Activated T-cell treated with anti-CD3 and anti-CD28 coated beads, Interleukin-2, amount 50 U/mL, for 48 hours (primary cell): ENCODE results near the gene PTPRT.
"Not testable (repeated sequence)": the region's sequence is repeated elsewhere in the genome, so short reads cannot be mapped to it uniquely, and the experiment has no call there.

Source experiments
- DNase-seq, 2 experiments: peaks; one replicate each; pipeline ENCODE4 v3.0.0-alpha.2; 2020

Gene PTPRT

GRCh38 chr20:42261766-42262270 is 927.9 kb downstream of the PTPRT start:
- DNase-seq, result no peak

GRCh38 chr20:42260184-42260583 is 929.5 kb downstream of the PTPRT start:
- DNase-seq, result no peak

DNA sequence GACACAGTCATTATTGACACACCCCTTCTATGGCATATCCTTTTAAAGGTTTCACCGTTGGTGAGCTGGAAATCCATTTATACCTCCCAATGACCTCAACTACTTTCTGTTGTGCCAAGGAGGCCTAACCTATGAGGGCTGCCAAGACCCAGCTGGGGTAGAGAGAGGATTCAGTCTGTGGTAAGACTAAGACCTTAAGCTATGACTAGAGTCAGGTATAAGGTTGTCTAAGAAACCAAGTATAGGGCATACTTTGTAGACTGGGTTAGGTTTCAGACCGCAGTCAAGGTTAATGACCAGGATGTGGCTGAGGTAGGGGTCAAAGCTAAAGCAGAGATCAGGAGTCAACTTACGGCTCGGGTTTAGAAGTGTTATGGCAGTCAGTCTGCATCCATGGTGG is 930.3 kb downstream of the PTPRT start:
- DNase-seq, result no peak

DNA sequence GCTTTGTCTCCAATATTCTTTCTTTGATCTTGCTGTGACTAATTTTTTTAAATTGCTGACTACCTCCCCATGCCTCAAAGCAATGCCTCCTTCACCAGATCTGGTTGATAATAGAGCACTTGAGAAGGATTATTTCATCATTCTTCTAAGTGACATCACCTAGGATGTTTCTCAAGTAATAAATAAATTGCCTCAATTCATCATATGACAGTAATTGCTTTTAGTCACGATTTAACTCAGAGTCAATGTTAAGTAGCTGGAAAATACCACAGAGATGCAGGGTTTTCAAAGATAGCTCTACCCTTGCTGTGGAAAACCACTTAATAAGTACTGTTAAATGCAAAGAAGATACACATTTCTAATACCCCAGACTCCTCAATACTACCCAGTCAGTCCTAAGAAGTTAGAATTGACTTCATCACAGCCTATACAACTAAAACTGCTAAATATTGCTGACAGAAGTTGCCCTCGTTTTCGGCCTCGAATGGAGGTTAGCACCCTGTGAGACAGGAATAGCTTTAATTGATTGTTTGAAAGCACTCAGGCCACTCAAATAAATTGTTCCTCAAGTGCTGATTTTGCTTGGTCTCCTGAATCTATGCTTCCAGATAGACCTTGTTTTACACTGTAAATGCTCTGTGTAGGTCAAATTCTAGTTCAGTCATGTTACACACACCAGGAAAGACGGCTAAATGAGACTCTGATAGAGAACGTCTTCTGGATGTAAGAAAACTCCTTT is 931.0 kb downstream of the PTPRT start:
- DNase-seq, result no peak

GRCh38 chr20:42255821-42256220 is 933.9 kb downstream of the PTPRT start:
- no peak for DNase-seq

DNA sequence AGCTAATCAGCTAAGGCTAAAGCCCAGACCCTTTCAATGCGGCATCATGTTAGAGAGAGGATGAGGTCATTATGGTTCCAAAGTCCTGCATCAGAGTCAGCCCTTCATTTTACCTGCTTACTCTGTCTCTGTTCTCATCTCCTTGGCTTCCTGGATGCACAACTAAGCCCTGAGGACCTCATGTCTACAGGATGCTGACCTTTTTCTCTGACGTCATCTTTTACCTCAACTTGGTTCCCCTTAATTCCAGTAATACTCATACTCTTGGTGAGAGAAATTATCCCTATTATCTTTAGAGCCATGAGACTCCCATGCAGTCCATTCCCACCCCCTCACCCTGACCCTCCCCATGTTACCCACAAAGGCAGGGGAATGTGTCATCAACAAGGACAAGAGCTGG is 935.0 kb downstream of the PTPRT start:
- DNase-seq, result no peak

DNA sequence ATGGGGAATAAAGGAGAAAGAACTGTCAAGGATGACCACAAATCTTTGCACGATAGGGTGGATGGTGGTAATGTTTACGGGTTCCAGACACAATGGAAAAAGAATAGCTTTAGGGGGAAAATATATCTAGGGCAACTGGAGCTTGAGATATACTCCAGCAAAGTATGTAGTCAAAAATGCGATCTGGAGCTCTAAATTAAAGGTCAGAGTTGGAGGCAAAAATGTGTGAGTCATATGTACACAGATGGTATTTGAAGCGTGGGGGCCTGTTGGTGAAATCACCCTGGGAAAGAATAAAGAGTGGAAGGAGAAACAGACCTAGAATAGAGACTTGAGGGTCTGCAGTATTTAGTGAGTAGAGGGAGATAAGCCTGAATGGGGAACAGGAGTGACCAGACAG is 937.6 kb downstream of the PTPRT start:
- no peak for DNase-seq

GRCh38 chr20:42218621-42219374 is 970.9 kb downstream of the PTPRT start:
- DNase-seq, result no peak

DNA sequence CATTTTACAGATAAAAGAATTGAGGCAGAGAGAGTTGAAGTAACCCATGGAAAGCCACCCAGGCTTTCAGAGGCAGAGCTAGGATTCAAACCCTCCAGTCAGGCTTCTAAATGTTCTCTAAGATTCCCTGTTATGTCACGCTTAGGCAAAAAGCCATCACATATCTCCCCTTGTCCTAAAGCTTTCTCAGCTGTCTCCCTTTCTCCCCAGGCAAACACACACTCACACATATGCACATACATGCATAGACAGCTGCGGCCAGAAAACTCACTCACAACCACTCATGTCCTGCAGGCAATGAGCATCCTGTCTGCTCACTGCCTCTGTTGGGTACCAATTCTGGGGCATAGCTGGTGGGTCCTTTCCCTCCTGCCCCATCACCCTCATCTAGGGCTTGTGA is 975.6 kb downstream of the PTPRT start:
- no peak for DNase-seq

GRCh38 chr20:42212391-42212790 is 977.3 kb downstream of the PTPRT start:
- DNase-seq, result no peak

DNA sequence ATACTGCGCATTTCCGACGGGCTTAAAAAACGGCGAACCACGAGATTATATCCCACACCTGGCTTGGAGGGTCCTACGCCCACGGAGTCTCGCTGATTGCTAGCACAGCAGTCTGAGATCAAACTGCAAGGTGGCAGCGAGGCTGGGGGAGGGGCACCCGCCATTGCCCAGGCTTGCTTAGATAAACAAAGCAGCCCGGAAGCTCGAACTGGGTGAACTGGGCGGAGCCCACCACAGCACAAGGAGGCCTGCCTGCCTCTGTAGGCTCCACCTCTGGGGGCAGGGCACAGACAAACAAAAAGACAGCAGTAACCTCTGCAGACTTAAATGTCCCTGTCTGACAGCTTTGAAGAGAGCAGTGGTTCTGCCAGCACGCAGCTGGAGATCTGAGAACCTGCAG is 983.1 kb downstream of the PTPRT start:
- DNase-seq, result not testable (repeated sequence)

- DNase-seq, result no peak
Observed at GRCh38 chr20:42204109-42204660, 985.5 kb downstream of the PTPRT start.

- DNase-seq, result no peak
Observed at GRCh38 chr20:42197599-42197998, 992.1 kb downstream of the PTPRT start.

DNA sequence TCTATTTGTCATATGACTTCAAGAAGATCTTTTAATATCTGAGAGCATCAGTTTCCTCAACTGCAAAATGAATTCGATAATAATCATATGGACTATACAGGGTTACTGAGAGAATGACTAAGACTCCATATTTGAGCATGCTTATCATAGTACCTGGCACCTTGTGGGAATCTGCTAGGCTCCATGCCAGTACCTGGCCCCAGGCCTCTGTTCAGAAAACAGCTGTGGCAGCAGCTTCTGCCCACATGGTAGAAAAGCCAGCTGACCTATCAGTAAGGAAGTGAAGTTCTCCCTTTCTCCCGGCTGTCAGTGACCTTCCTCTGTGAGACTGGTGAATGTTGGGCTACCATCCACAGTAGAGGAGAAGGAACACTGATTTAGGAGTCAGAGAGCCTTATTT is 996.6 kb downstream of the PTPRT start:
- DNase-seq, result no peak

GRCh38 chr20:42192321-42192720 is 997.4 kb downstream of the PTPRT start:
- no peak for DNase-seq

GRCh38 chr20:42191140-42191860 is 998.4 kb downstream of the PTPRT start:
- DNase-seq, result no peak

DNA sequence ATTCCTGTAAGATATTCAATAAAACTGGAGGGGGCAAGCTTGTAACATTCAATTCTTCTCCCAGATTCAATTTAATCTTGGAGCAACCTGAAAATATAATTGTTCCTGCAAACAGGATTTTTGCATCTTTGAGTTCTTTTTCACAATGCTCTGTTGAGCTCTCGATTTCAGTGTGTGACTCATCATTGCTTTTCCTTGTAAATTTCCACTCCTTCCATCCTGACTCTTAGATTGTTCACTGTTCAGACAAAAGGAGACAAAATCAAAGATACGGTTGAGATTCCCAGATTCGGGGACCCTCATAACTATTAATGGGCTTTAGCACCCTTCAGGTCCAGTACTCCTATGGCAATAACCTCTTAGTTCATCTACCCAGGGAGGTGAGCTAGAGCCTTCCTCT is 999.6 kb downstream of the PTPRT start:
- no peak for DNase-seq

- DNase-seq, result no peak
Observed at GRCh38 chr20:42186337-42186736, 1003.4 kb downstream of the PTPRT start.

DNA sequence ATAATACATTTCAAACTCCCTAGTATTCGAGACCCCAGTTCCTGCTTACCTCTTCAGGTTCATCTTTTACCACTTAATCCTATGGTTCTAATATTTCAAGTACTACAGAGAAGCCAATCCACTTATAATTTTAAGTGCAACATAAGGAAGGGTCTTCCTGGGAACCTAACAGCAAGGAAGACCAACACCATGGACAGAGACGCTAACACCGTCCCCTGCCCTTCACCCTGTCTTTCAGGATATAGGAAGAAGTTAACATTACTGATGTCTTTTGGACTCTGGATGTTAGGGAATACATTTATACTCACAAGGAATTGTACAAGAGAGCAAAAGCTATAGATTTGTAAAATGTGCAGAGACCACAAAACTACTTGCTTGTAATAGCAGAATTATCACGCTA is 1006.6 kb downstream of the PTPRT start:
- DNase-seq, result no peak

DNA sequence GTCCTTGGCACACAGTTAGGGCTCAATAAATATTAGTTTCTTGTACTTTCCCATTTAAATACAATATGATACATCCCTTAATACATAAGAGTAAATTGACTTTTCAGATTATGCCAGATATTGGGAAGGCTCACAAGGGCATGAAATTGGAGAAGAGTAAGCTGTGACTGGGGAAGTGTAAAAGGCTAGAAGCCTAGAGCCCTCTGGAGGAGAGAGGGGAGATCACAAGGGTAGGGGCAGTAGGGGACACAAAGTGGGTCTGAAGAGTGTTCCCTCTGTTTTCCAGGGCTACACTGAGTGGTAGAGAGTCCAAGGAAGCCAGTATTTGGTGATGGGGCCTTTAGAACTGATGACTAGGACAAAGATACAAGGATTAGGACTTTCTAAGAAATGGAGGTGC is 1008.6 kb downstream of the PTPRT start:
- no peak for DNase-seq

GRCh38 chr20:42179768-42180167 is 1009.9 kb downstream of the PTPRT start:
- DNase-seq, result no peak

GRCh38 chr20:42173440-42173839 is 1016.3 kb downstream of the PTPRT start:
- no peak for DNase-seq

- DNase-seq, result no peak
Observed at GRCh38 chr20:42164121-42164890, 1025.4 kb downstream of the PTPRT start.
